Measurements from ENCODE around the gene RPUSD4.

RPUSD4 gene

DNA sequence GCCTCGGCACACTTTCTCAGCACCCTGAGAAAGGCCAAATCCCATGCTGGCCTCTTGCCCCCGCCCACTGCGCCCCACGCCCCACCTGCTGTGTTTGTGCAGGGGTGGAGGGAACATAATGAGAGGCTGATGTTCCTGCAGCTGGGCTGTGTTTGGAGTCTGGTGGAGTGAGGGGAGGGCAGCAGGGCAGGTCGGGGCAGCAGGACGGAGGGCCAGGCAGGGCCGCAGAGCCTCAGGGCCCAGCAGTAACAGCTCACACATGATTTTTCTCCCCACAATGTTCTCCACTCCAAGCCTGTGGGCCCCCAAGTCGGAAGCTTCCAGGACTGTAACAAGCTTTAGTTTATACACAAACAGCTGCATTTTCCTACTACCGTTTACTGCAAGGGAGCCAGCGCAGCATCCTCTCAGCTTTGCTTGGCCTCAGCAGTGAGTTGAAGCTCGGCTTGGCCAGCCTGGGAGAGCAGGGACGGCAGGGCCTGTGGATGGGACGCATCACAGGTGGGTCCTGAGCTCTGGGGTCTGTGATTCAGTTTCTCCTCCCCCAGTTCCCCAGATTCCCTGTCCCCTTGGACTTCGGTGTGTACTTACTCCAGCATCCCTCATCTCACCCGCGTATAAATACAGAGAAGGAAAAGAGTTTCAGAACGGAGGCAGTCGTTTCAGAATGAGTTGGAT lies 51.0 kb downstream of the RPUSD4 start:
- H3K79me2 ChIP-seq (ENCODE audit: insufficient read depth, low read length) = no peaks in the 10 kb centered on the region
- peaks cover 11% of the 10 kb centered on the region for H3K4me1 ChIP-seq (ENCODE audit: insufficient read depth, low read length, poor library complexity, severe bottlenecking)
- no peaks in the 10 kb centered on the region for H3K36me3 ChIP-seq (ENCODE audit: insufficient read depth, low read length)
- no peaks in the 10 kb centered on the region for H4K20me1 ChIP-seq (ENCODE audit: insufficient read depth, low read length, poor library complexity, severe bottlenecking)
- H2AFZ ChIP-seq (ENCODE audit: low read length) = no peak overlapping the region
- H3K9me3 ChIP-seq (ENCODE audit: insufficient read depth, low read depth, low read length) = no peaks in the 10 kb centered on the region
- no peaks in the 10 kb centered on the region for H3K27me3 ChIP-seq (ENCODE audit: insufficient read depth, low read length, poor library complexity, severe bottlenecking)
- no peak overlapping the region for H3K9ac ChIP-seq (ENCODE audit: low read depth, low read length, poor library complexity, severe bottlenecking)
- H3F3A ChIP-seq (ENCODE audit: low read depth) = no peaks in the 10 kb centered on the region
- no peaks in the 10 kb centered on the region for H3K9me2 ChIP-seq (replicated peaks; ENCODE audit: low read depth, low read length)
- no peak overlapping the region for H3K4me3 ChIP-seq (ENCODE audit: low read length, poor library complexity, severe bottlenecking)
- TF ChIP-seq, protein P1, sequence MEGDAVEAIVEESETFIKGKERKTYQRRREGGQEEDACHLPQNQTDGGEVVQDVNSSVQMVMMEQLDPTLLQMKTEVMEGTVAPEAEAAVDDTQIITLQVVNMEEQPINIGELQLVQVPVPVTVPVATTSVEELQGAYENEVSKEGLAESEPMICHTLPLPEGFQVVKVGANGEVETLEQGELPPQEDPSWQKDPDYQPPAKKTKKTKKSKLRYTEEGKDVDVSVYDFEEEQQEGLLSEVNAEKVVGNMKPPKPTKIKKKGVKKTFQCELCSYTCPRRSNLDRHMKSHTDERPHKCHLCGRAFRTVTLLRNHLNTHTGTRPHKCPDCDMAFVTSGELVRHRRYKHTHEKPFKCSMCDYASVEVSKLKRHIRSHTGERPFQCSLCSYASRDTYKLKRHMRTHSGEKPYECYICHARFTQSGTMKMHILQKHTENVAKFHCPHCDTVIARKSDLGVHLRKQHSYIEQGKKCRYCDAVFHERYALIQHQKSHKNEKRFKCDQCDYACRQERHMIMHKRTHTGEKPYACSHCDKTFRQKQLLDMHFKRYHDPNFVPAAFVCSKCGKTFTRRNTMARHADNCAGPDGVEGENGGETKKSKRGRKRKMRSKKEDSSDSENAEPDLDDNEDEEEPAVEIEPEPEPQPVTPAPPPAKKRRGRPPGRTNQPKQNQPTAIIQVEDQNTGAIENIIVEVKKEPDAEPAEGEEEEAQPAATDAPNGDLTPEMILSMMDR (conservative IDR thresholded peaks at IDR 0.05; ENCODE audit: low read length) = no peak
- TF ChIP-seq EZH2phosphoT487 (IDR thresholded peaks at IDR 0.05; ENCODE audit: borderline replicate concordance) = no peak
- H3K4me2 ChIP-seq (ENCODE audit: low read depth, low read length, poor library complexity, severe bottlenecking) = no peak overlapping the region

DNA sequence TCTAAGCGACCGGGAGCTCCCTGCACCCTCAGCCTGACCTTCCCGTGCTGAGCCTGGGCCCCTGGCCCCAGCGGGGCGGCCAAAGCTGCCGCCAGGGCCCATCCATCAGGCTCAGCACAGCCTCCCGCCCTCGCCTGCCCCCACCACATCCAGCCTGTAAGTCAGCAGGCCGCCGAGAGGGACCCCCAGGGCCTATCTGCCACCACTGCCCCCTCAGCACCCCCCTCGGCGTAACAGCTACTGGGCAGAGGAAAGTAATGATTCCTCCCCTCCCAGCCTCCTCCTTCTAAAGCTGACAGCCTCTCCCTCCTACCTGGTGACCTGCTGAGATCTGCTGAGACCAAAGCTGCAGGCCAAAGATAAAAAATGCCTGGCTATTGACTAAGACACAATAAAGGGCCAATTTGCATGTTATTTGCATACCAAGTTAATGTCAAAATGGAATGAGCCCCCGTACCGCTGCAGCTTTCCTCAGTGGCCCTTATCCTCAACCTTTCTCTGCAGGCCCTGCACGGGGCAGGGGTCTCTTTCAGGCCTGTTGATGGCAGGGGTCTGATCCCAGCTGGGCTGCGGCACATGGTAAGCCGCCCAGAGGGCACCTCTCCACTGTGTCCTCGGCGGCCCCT lies 51.6 kb downstream of the RPUSD4 start:
- no peaks in the 10 kb centered on the region for H3K27me3 ChIP-seq (ENCODE audit: insufficient read depth, low read length, poor library complexity, severe bottlenecking)
- TF ChIP-seq EZH2phosphoT487 (IDR thresholded peaks at IDR 0.05; ENCODE audit: borderline replicate concordance) = no peak
- TF ChIP-seq, protein P1 (conservative IDR thresholded peaks at IDR 0.05; ENCODE audit: low read length) = no peak
- H3F3A ChIP-seq (ENCODE audit: low read depth) = no peaks in the 10 kb centered on the region
- H3K4me2 ChIP-seq (ENCODE audit: low read depth, low read length, poor library complexity, severe bottlenecking) = no peak overlapping the region
- H3K36me3 ChIP-seq (ENCODE audit: insufficient read depth, low read length) = no peaks in the 10 kb centered on the region
- H4K20me1 ChIP-seq (ENCODE audit: insufficient read depth, low read length, poor library complexity, severe bottlenecking) = no peaks in the 10 kb centered on the region
- H2AFZ ChIP-seq (ENCODE audit: low read length) = no peak overlapping the region
- H3K4me3 ChIP-seq (ENCODE audit: low read length, poor library complexity, severe bottlenecking) = no peak overlapping the region
- H3K79me2 ChIP-seq (ENCODE audit: insufficient read depth, low read length) = no peaks in the 10 kb centered on the region
- no peaks in the 10 kb centered on the region for H3K9me3 ChIP-seq (ENCODE audit: insufficient read depth, low read depth, low read length)
- peaks cover 11% of the 10 kb centered on the region for H3K4me1 ChIP-seq (ENCODE audit: insufficient read depth, low read length, poor library complexity, severe bottlenecking)
- H3K9me2 ChIP-seq (replicated peaks; ENCODE audit: low read depth, low read length) = no peaks in the 10 kb centered on the region
- H3K9ac ChIP-seq (ENCODE audit: low read depth, low read length, poor library complexity, severe bottlenecking) = no peak overlapping the region

DNA sequence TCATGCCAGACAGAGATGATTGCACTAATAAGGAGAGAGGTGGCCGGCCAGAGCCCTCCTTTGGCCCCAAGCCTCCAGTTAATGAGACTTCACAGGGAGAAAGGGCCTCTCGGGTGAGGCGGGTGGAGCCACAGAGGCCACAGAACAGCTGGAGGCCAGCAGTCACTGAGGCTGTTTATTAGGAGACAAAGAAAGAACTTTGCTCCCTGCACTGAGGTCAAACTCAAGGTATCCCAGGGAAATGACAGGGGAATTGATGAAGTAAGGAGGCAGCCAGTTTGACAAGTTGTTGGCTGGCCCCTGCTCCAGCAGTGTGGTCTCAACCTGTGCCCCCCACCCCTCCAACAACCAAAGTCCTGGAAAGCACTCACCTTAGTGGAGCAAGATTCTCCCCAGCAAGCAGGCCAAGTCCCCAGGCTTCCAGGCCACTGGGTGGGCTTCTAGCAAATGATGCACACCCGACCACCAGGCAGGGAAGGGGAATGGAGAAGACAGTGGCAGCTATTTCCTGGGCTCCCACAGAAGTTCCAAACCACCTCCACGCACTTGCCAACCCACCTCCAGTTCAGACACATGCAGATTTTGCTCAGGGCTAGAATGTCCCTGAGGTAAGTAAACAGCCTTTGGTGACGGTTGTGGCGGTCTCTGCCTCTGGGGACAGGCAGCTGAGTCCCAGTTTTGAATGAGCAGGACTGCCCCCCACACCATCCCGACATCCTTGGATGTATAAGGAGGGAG lies 53.2 kb downstream of the RPUSD4 start:
- H3K9me2 ChIP-seq (replicated peaks; ENCODE audit: low read depth, low read length) = no peaks in the 10 kb centered on the region
- H3K36me3 ChIP-seq (ENCODE audit: insufficient read depth, low read length) = no peaks in the 10 kb centered on the region
- H3K4me3 ChIP-seq (ENCODE audit: low read length, poor library complexity, severe bottlenecking) = no peak overlapping the region
- H4K20me1 ChIP-seq (ENCODE audit: insufficient read depth, low read length, poor library complexity, severe bottlenecking) = no peaks in the 10 kb centered on the region
- H3K9ac ChIP-seq (ENCODE audit: low read depth, low read length, poor library complexity, severe bottlenecking) = no peak overlapping the region
- no peak overlapping the region for H2AFZ ChIP-seq (ENCODE audit: low read length)
- H3K4me2 ChIP-seq (ENCODE audit: low read depth, low read length, poor library complexity, severe bottlenecking) = no peak overlapping the region
- H3F3A ChIP-seq (ENCODE audit: low read depth) = no peaks in the 10 kb centered on the region
- no peaks in the 10 kb centered on the region for H3K79me2 ChIP-seq (ENCODE audit: insufficient read depth, low read length)
- no peaks in the 10 kb centered on the region for H3K9me3 ChIP-seq (ENCODE audit: insufficient read depth, low read depth, low read length)
- TF ChIP-seq, protein P1 (conservative IDR thresholded peaks at IDR 0.05; ENCODE audit: low read length) = no peak
- no peak for TF ChIP-seq EZH2phosphoT487 (IDR thresholded peaks at IDR 0.05; ENCODE audit: borderline replicate concordance)
- no peaks in the 10 kb centered on the region for H3K27me3 ChIP-seq (ENCODE audit: insufficient read depth, low read length, poor library complexity, severe bottlenecking)
- peaks cover 6% of the 10 kb centered on the region for H3K4me1 ChIP-seq (ENCODE audit: insufficient read depth, low read length, poor library complexity, severe bottlenecking)

Data from Loucy (cell line).